ENCODE data around the gene ANKRD44.

Gene ANKRD44

GRCh38 chr2:197168705-197169104 lies 141.9 kb downstream of the ANKRD44 start:
- peak; percentile 91 for DNase-seq (ENCODE audit: low read depth)
- TF ChIP-seq, protein P1, sequence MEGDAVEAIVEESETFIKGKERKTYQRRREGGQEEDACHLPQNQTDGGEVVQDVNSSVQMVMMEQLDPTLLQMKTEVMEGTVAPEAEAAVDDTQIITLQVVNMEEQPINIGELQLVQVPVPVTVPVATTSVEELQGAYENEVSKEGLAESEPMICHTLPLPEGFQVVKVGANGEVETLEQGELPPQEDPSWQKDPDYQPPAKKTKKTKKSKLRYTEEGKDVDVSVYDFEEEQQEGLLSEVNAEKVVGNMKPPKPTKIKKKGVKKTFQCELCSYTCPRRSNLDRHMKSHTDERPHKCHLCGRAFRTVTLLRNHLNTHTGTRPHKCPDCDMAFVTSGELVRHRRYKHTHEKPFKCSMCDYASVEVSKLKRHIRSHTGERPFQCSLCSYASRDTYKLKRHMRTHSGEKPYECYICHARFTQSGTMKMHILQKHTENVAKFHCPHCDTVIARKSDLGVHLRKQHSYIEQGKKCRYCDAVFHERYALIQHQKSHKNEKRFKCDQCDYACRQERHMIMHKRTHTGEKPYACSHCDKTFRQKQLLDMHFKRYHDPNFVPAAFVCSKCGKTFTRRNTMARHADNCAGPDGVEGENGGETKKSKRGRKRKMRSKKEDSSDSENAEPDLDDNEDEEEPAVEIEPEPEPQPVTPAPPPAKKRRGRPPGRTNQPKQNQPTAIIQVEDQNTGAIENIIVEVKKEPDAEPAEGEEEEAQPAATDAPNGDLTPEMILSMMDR (conservative IDR thresholded peaks at IDR 0.05; ENCODE audit: low read depth, low read length): peak; percentile 90
- H3K4me3 ChIP-seq (ENCODE audit: low read depth, low read length): no peak overlapping the region

DNA sequence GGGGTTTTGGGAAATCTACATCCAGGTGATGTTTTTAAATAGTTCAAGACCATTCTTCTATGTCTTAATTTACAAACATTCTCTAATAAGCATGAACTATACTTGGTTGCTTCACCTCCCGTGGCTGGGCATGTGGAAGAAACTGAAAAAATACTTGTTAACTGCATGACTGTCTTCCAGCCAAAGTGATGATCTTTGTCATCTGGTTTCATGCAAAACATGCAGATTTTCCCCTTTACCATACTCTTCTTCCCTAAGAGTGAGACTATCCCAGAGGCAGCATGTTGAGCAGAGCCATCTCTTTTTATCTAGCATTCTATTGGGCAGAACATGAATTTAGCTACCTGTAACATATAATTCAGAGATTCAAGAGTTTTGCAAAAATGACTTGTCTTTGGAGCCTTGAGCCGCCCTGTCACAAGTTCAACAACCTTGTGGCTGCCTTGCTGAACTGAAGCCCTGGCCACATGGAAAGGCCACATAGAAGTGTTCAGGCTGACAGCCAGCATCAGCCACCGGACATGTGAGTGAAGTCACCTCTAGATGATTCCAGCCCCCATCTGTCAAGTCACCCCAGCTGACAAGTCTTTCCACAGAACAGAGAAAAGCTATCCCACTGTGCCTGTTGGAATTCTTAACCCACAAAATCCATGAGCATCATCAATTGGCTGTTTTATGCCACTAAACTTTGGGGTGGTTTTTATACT lies 142.8 kb downstream of the ANKRD44 start:
- no peak overlapping the region for H3K4me3 ChIP-seq (ENCODE audit: low read depth, low read length)
- TF ChIP-seq, protein P1 (conservative IDR thresholded peaks at IDR 0.05; ENCODE audit: low read depth, low read length): no peak
- DNase-seq (ENCODE audit: low read depth): no peak

- DNase-seq (ENCODE audit: low read depth): peak; percentile 25
- TF ChIP-seq, protein P1 (conservative IDR thresholded peaks at IDR 0.05; ENCODE audit: low read depth, low read length): no peak
- H3K4me3 ChIP-seq (ENCODE audit: low read depth, low read length): no peak overlapping the region
These were observed 145.6 kb downstream of the ANKRD44 start for GRCh38 chr2:197165020-197165419.

DNA sequence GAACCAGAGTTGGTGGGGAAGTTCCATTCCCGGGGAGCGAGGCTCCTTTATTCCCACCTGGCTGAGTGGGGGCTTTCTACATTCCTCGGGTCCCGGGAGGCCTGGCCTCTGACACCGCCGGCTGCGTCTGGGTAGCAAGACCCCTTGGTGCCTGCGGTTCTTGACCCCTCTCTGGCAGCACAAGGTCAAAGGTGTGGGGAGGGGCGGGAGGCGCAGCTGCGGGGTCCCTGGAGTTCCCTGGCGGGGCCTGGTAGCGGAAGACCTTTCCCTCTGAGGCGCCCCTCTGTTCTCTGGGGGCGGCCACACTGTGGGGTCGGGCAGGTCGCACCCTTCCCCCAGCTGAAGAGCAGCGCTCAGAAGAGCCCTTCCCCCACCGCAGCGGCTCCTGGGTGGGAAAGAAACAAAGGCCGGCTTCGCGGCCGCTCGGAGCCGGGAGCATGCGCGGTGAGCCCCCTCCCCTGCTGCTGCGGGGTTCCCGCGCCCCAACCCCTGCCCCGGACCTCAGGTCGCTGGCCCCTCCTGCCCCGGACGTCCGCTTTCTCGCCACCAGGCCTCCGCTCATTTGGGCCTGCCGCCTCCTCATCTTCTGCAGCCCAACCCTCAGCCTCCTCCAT lies 146.3 kb downstream of the ANKRD44 start:
- TF ChIP-seq, protein P1 (conservative IDR thresholded peaks at IDR 0.05; ENCODE audit: low read depth, low read length): no peak
- H3K4me3 ChIP-seq (ENCODE audit: low read depth, low read length): peak overlapping the region; percentile 49
- DNase-seq (ENCODE audit: low read depth): peak; percentile 26

DNA sequence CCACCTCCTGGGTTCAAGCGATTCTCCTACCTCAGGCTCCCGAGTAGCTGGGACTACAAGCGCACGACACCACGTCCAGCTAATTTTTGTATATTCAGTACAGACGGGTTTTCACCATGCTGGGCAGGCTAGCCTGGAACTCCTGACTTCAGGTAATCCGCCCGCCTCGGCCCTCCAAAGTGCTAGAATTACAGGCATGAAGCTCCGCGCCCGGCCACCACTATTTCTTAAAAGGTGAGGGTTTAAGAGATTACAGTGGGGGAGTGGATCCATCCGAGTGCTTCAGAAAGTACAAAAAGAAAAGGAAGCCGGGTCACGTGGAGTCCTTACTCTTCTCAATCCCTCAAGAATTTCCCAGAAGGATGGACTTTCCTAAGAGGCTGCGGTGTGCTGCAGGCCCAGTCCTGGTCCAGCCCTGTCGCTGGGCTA lies 146.9 kb downstream of the ANKRD44 start:
- TF ChIP-seq, protein P1 (conservative IDR thresholded peaks at IDR 0.05; ENCODE audit: low read depth, low read length): no peak
- no peak overlapping the region for H3K4me3 ChIP-seq (ENCODE audit: low read depth, low read length)
- no peak for DNase-seq (ENCODE audit: low read depth)

DNA sequence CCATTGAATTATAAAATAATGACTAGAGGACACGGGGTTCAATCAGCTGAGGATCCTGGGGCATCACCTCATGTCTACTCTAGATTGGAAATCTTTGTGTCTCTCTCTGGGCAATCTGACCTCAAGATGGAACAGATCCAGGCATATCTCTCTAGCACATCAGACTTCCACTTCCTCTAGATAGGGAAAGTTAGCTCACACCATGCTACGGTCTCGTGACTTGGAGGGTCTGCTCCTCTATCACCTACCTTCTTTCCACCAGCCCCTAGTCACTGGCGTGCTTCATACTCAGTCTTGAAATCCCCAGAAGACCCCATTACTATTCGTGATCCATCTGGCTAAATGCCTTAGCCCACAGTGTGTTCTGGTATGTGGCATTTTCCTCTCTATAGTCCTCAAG lies 148.8 kb downstream of the ANKRD44 start:
- TF ChIP-seq, protein P1 (conservative IDR thresholded peaks at IDR 0.05; ENCODE audit: low read depth, low read length): no peak
- H3K4me3 ChIP-seq (ENCODE audit: low read depth, low read length): no peak overlapping the region
- DNase-seq (ENCODE audit: low read depth): no peak
